ENCODE results near the gene TRIM2.

Gene TRIM2

DNA sequence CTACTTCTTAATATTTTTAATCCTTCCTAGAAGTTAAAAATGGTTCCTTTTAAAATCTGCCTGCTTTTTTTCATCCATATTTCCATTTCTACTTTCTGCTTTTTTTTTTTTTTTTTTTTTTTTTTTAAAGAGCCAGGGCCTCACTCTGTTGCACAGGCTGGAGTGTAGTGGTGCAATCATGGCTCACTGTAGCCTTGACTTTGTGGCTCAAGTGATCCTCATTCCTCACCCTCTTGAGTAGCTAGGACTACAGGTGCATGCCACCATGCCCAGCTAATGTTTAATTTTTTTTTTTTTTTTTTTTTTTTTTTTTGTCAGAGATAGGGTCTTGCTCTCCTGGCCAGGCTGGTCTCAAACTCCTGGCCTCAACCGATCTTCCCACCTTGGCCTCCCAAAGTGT is 179.9 kb downstream of the TRIM2 start:
- no peak for DNase-seq (ENCODE audit: low spot score)

DNA sequence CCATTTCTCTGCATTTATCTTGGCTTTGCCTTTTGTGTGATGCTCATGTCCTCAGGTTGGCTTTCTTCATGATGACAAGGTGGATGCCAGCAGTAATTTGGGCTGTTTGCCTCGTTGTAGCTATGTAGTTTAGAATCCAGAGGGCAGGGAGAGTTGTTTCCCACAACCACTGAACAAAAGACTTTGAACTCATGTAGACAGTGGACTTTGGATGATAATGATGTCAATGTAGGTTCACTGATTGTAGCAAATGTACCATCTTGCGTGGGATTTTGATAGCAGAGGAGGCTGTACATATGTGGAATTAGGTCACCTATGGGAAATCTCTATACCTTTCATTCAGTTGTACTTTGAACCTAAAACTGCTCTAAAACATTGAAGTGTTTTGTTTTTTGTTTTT is 181.5 kb downstream of the TRIM2 start:
- peak; percentile 14 for DNase-seq (ENCODE audit: low spot score)

DNA sequence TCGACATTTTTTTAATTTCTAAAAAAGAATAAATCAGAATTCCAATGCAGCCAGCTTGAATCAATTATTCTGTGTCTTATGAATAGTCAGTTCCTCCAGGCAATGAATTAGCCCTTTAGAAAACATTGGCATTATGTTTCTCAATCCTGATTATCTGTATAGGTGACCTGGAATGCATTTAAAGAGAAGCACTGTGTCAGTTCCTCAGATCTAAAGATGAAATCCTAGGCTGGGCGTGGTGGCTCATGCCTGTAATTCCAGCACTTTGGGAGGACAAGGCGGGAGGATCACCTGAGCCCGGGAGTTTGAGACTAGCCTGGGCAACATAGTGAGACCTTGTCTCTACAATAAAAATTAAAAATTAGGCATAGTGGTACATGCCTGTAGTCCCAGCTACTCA is 183.7 kb downstream of the TRIM2 start:
- DNase-seq (ENCODE audit: low spot score), result no peak

Measured in HuH-7 (cell line).